ENCODE measurements around the gene ATG9A.
"Not testable (repeated sequence)": the region's sequence is repeated elsewhere in the genome, so short reads cannot be mapped to it uniquely, and the experiment has no call there.

GRCh38 chr2:219201331-219201730 is 28.1 kb downstream of the ATG9A start:
- not testable (repeated sequence) for TF ChIP-seq CTCF (conservative IDR thresholded peaks at IDR 0.05; ENCODE audit: low read length); EZH2phosphoT487 (IDR thresholded peaks at IDR 0.05; ENCODE audit: borderline replicate concordance)
